ENCODE data around the gene PPP3R1.

PPP3R1 gene

GRCh38 chr2:68252400-68253218 lies at the start of gene PPP3R1:
Gene PPP3R1 (minus strand): TSS chr2:68252532. CDS start chr2:68252127, 405 bp downstream.
- DNase-seq: peak; percentile 95

GRCh38 chr2:68295516-68295915 lies 43.2 kb upstream of the PPP3R1 start:
- DNase-seq: no peak

- no peak for DNase-seq
Measured at GRCh38 chr2:68294913-68295312, 42.6 kb upstream of the PPP3R1 start.

GRCh38 chr2:68294187-68294586 lies 41.9 kb upstream of the PPP3R1 start:
- no peak for DNase-seq

GRCh38 chr2:68293755-68294154 lies 41.4 kb upstream of the PPP3R1 start:
- DNase-seq: no peak

- DNase-seq: no peak
Measured at GRCh38 chr2:68293024-68293423, 40.7 kb upstream of the PPP3R1 start.

GRCh38 chr2:68292108-68292710 lies 39.9 kb upstream of the PPP3R1 start:
- peak; percentile 39 for DNase-seq

- no peak for DNase-seq
Measured at GRCh38 chr2:68291314-68291713, 39.0 kb upstream of the PPP3R1 start.

GRCh38 chr2:68290901-68291300 lies 38.6 kb upstream of the PPP3R1 start:
- no peak for DNase-seq

GRCh38 chr2:68287580-68288441 lies 35.5 kb upstream of the PPP3R1 start:
- no peak for DNase-seq

- no peak for DNase-seq
Measured at GRCh38 chr2:68284896-68285295, 32.6 kb upstream of the PPP3R1 start.

GRCh38 chr2:68283419-68283812 lies 31.1 kb upstream of the PPP3R1 start:
- no peak for DNase-seq

GRCh38 chr2:68282811-68283418 lies 30.6 kb upstream of the PPP3R1 start:
- DNase-seq: peak; percentile 60

- no peak for DNase-seq
Measured at GRCh38 chr2:68280796-68281195, 28.5 kb upstream of the PPP3R1 start.

- no peak for DNase-seq
Measured at GRCh38 chr2:68280348-68280747, 28.0 kb upstream of the PPP3R1 start.

GRCh38 chr2:68279691-68280090 lies 27.4 kb upstream of the PPP3R1 start:
- DNase-seq: no peak

GRCh38 chr2:68278169-68278568 lies 25.8 kb upstream of the PPP3R1 start:
- DNase-seq: no peak

- no peak for DNase-seq
Measured at GRCh38 chr2:68274022-68274421, 21.7 kb upstream of the PPP3R1 start.

GRCh38 chr2:68272246-68272994 lies 20.1 kb upstream of the PPP3R1 start:
- DNase-seq: no peak

- DNase-seq: no peak
Measured at GRCh38 chr2:68266655-68267054, 14.3 kb upstream of the PPP3R1 start.

- no peak for DNase-seq
Measured at GRCh38 chr2:68263632-68264031, 11.3 kb upstream of the PPP3R1 start.

GRCh38 chr2:68258851-68259250 lies 6.5 kb upstream of the PPP3R1 start:
- no peak for DNase-seq

Data from CD4-positive, alpha-beta T cell treated with Interleukin-10 for 1 hour (primary cell).